Measurements from ENCODE around the gene TERF2IP. TPM values are rescaled to one million over a fixed set of nuclear protein-coding genes. Genes with fewer than 3 reads are reported as not detected.

TERF2IP gene
- total and polyA plus RNA-seq, 9 donors: 66.6 to 122 (median 83.7) TPM

DNA sequence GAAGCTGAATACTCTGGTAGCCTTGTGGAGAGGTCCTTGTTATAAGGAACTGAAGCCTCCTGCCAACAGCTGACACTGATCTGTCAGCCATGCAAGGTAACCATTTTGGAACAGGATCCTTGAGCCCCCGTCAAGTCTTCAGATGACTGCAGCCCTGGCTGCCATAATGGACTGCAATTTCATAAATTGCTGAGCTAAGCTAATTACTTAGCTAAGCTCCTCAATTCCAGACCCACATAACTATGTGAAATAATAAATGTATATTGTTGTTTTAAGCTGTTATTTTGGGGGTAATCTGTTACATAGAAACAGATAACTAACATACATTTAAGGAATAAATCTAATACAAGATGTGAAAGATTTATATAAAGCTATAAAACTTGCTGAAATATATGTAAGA lies 41.1 kb upstream of the TERF2IP start:
- no peaks in the 10 kb centered on the region for H3K4me1 ChIP-seq (ENCODE audit: insufficient read depth)
- 95 to 100% (median 100%) methylated on average over 1 of the region's 1 CpG for WGBS, 3 donors
- intact Hi-C loops (cut with DNase I): no loop called here
- no peak overlapping the region for H3K4me3 ChIP-seq
- DNase-seq: no peak
- no peaks in the 10 kb centered on the region for H3K9me3 ChIP-seq
- no peak overlapping the region for H3K27ac ChIP-seq
- H3K27me3 ChIP-seq: no peaks in the 10 kb centered on the region
- TF ChIP-seq EP300 (IDR thresholded peaks at IDR 0.05) (no peak), POLR2A (IDR thresholded peaks at IDR 0.05) (no peak)
- TF ChIP-seq, protein P1, sequence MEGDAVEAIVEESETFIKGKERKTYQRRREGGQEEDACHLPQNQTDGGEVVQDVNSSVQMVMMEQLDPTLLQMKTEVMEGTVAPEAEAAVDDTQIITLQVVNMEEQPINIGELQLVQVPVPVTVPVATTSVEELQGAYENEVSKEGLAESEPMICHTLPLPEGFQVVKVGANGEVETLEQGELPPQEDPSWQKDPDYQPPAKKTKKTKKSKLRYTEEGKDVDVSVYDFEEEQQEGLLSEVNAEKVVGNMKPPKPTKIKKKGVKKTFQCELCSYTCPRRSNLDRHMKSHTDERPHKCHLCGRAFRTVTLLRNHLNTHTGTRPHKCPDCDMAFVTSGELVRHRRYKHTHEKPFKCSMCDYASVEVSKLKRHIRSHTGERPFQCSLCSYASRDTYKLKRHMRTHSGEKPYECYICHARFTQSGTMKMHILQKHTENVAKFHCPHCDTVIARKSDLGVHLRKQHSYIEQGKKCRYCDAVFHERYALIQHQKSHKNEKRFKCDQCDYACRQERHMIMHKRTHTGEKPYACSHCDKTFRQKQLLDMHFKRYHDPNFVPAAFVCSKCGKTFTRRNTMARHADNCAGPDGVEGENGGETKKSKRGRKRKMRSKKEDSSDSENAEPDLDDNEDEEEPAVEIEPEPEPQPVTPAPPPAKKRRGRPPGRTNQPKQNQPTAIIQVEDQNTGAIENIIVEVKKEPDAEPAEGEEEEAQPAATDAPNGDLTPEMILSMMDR (IDR thresholded peaks at IDR 0.05): no peak
- H3K36me3 ChIP-seq: peaks cover 3% of the 10 kb centered on the region

- DNase-seq: no peak
- Histone ChIP-seq H3K4me1 (ENCODE audit: insufficient read depth) (no peaks in the 10 kb centered on the region), H3K9me3 (no peaks in the 10 kb centered on the region), H3K36me3 (no peaks in the 10 kb centered on the region), H3K27ac (no peak overlapping the region), H3K4me3 (no peak overlapping the region), H3K27me3 (no peaks in the 10 kb centered on the region)
- 83 to 93% (median 90%) methylated on average over 4 of the region's 4 CpGs for WGBS, 3 donors
- TF ChIP-seq EP300 (IDR thresholded peaks at IDR 0.05) (no peak), POLR2A (IDR thresholded peaks at IDR 0.05) (no peak)
- intact Hi-C loops (cut with DNase I): no loop called here
These were observed 33.3 kb upstream of the TERF2IP start for GRCh38 chr16:75614066-75614897.

GRCh38 chr16:75615619-75616018 lies 32.0 kb upstream of the TERF2IP start:
- Histone ChIP-seq H3K36me3 (no peaks in the 10 kb centered on the region), H3K4me3 (no peak overlapping the region)

DNA sequence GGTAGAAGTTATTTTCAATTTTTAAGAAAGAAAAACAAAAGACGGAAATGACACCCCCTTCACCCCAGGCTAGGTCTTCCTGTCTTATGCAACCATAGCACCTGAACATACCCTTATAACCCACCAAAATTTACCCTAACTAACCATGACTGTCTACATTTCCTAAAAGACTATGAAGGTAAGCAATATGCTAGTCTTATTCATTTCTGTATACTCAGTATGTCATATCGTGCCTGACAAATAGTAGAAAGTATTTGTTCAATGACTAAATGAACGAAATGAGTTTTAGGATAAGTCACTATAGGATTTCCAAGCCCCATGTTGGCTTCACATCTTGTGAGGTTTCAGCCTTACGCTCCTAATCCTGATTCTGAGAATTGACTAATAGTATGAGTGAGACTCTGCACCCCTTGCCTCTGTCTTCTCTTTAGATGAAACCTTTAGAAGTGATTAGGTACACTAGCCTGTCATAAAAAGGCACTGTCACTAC lies 31.0 kb upstream of the TERF2IP start:
- H3K36me3 ChIP-seq: no peaks in the 10 kb centered on the region
- H3K4me3 ChIP-seq: no peak overlapping the region
- no peak overlapping the region for H3K27ac ChIP-seq
- H3K27me3 ChIP-seq: no peaks in the 10 kb centered on the region
- 92 to 97% (median 96%) methylated on average over 4 of the region's 4 CpGs for WGBS, 3 donors
- H3K4me1 ChIP-seq (ENCODE audit: insufficient read depth): peaks cover under 1% of the 10 kb centered on the region
- H3K9me3 ChIP-seq: no peaks in the 10 kb centered on the region
- intact Hi-C loops (cut with DNase I): no loop called here
- DNase-seq: no peak
- TF ChIP-seq EP300 (IDR thresholded peaks at IDR 0.05) (no peak), POLR2A (IDR thresholded peaks at IDR 0.05) (no peak)
- TF ChIP-seq, protein P1 (IDR thresholded peaks at IDR 0.05): no peak

More at GRCh38 chr16:75615619-75616018, 32.0 kb upstream of the TERF2IP start:
- DNase-seq: no peak
- no peaks in the 10 kb centered on the region for H3K27me3 ChIP-seq
- H3K9me3 ChIP-seq: no peaks in the 10 kb centered on the region
- H3K4me1 ChIP-seq (ENCODE audit: insufficient read depth): no peaks in the 10 kb centered on the region
- intact Hi-C loops (cut with DNase I): no loop called here
- 81 to 100% (median 95%) methylated on average over 2 of the region's 2 CpGs for WGBS, 3 donors
- TF ChIP-seq, protein P1 (IDR thresholded peaks at IDR 0.05): no peak
- no peak for TF ChIP-seq EP300 (IDR thresholded peaks at IDR 0.05)
- TF ChIP-seq POLR2A (IDR thresholded peaks at IDR 0.05): no peak
- no peak overlapping the region for H3K27ac ChIP-seq

- peaks cover 4% of the 10 kb centered on the region for H3K4me1 ChIP-seq (ENCODE audit: insufficient read depth)
- H3K27ac ChIP-seq: no peak overlapping the region
- H3K36me3 ChIP-seq: no peaks in the 10 kb centered on the region
- no peak for DNase-seq
- no peak overlapping the region for H3K4me3 ChIP-seq
- intact Hi-C loops (cut with DNase I): no loop called here
- H3K9me3 ChIP-seq: no peaks in the 10 kb centered on the region
- TF ChIP-seq, protein P1 (IDR thresholded peaks at IDR 0.05): no peak
- TF ChIP-seq POLR2A (IDR thresholded peaks at IDR 0.05) (no peak), EP300 (IDR thresholded peaks at IDR 0.05) (no peak)
- no peaks in the 10 kb centered on the region for H3K27me3 ChIP-seq
- WGBS, 3 donors: 91 to 93% (median 92%) methylated on average over 3 of the region's 3 CpGs
These were observed 30.5 kb upstream of the TERF2IP start for GRCh38 chr16:75617121-75617520.
